IMR-90 (cell line): Measurements from ENCODE around the gene CDC26. TPM values are rescaled to one million over a fixed set of nuclear protein-coding genes. Genes with fewer than 3 reads are reported as not detected.

Experiments
- ATAC-seq: fragments of 200-7000 bp; cut with Tn5 transposase; 2 replicates; pipeline ENCODE4 v1.9.1; 2020; ENCODE audit warnings: low read depth, mild to moderate bottlenecking, moderate library complexity
- BruUV-seq: library from RNA; stranded (reverse); fragments of 400-500 nt; replicated peaks from 2 replicates; lab custom pipeline; 2021; lab: Mats Ljungman, UMichigan
- CTCF ChIA-PET: fragments of 300-600 bp; formaldehyde crosslinking; extraction: SDS; loops from one replicate; lab custom pipeline; 2021; ENCODE audit warnings: antibody characterized with exemption; lab: Yijun Ruan, JAX
- POLR2A ChIA-PET: fragments of 300-600 bp; sonication (Branson Sonifier 250); formaldehyde crosslinking; loops from one replicate; lab custom pipeline; 2022; ENCODE audit warnings: antibody characterized with exemption; ENCODE audit not compliant: unreplicated experiment; lab: Charles Lee
- DNase-seq: peaks from one replicate; pipeline ENCODE4 v3.0.0; 2013
- H2AFZ ChIP-seq: replicated peaks from 2 replicates; pipeline ENCODE3; 2013; ENCODE audit warnings: low read length, mild to moderate bottlenecking; ENCODE audit not compliant: poor library complexity
- H2AK5ac ChIP-seq: 2 replicates; pipeline ENCODE4 v1.6.1; 2013; ENCODE audit warnings: low read depth, low read length, inconsistent platforms
- H2AK9ac ChIP-seq: replicated peaks from 2 replicates; pipeline ENCODE3; 2013; ENCODE audit warnings: mild to moderate bottlenecking, low read depth, low read length, moderate library complexity; ENCODE audit not compliant: poor library complexity
- H2BK120ac ChIP-seq: 2 replicates; pipeline ENCODE4 v1.6.1; 2013; ENCODE audit warnings: low read depth, low read length, inconsistent platforms
- H2BK15ac ChIP-seq: 3 replicates; pipeline ENCODE4 v1.6.1; 2013; ENCODE audit warnings: low read depth, low read length, inconsistent platforms
- H2BK20ac ChIP-seq: 2 replicates; pipeline ENCODE4 v1.6.1; 2013; ENCODE audit warnings: low read depth, mild to moderate bottlenecking, inconsistent platforms, low read length, moderate library complexity
- H2BK5ac ChIP-seq: 2 replicates; pipeline ENCODE4 v1.6.1; 2013; ENCODE audit warnings: mild to moderate bottlenecking, low read depth, low read length, inconsistent platforms; ENCODE audit not compliant: poor library complexity, severe bottlenecking
- H3K14ac ChIP-seq: replicated peaks from 2 replicates; pipeline ENCODE4 v1.6.1; 2013; ENCODE audit warnings: low read depth, low read length, inconsistent platforms
- H3K18ac ChIP-seq: 2 replicates; pipeline ENCODE4 v1.6.1; 2013; ENCODE audit warnings: low read depth, low read length, control low read depth
- H3K23ac ChIP-seq: 2 replicates; pipeline ENCODE4 v1.6.1; 2013; ENCODE audit warnings: low read depth, low read length, inconsistent platforms
- H3K27ac ChIP-seq: 2 replicates; pipeline ENCODE4 v1.5.1; 2013; ENCODE audit warnings: mild to moderate bottlenecking, control low read depth, low read length; ENCODE audit not compliant: insufficient read depth
- H3K27me3 ChIP-seq: 2 replicates; pipeline ENCODE4 v1.6.1; 2013; ENCODE audit warnings: low read length; ENCODE audit not compliant: control insufficient read depth, insufficient read depth
- H3K36me3 ChIP-seq: 2 replicates; pipeline ENCODE4 v1.6.1; 2013; ENCODE audit warnings: low read length, mixed read lengths; ENCODE audit not compliant: control insufficient read depth, insufficient read depth
- H3K4ac ChIP-seq: 2 replicates; pipeline ENCODE4 v1.6.1; 2013; ENCODE audit warnings: low read depth, low read length, inconsistent platforms
- H3K4me1 ChIP-seq: 2 replicates; pipeline ENCODE4 v1.6.1; 2013; ENCODE audit warnings: low read length, mixed read lengths; ENCODE audit not compliant: control insufficient read depth, insufficient read depth
- H3K4me2 ChIP-seq: 2 replicates; pipeline ENCODE4 v1.6.1; 2013; ENCODE audit warnings: low read depth, mild to moderate bottlenecking, control low read depth, low read length, moderate library complexity
- H3K4me3 ChIP-seq: 2 replicates; pipeline ENCODE4 v1.5.1; 2013; ENCODE audit warnings: low read depth, mild to moderate bottlenecking, control low read depth, low read length, moderate library complexity; ENCODE audit not compliant: insufficient read depth
- H3K56ac ChIP-seq: 2 replicates; pipeline ENCODE4 v1.6.1; 2013; ENCODE audit warnings: low read length, inconsistent platforms; ENCODE audit not compliant: insufficient read depth; ENCODE audit errors: extremely low read depth
- H3K79me1 ChIP-seq, 2 experiments: 2 replicates each; pipeline ENCODE4 v1.6.1; 2013; ENCODE audit warnings: low read length in 2 of 2, inconsistent platforms in 1 of 2, low read depth in 1 of 2
- H3K9ac ChIP-seq: 2 replicates; pipeline ENCODE4 v1.6.1; 2013; ENCODE audit warnings: low read depth, low read length, control low read depth
- H3K9me1 ChIP-seq: 2 replicates; pipeline ENCODE4 v1.6.1; 2013; ENCODE audit warnings: low read length, inconsistent platforms; ENCODE audit not compliant: insufficient read depth
- H3K9me3 ChIP-seq: 2 replicates; pipeline ENCODE4 v1.6.1; 2013; ENCODE audit warnings: low read length; ENCODE audit not compliant: control insufficient read depth, insufficient read depth
- H4K20me1 ChIP-seq: 2 replicates; pipeline ENCODE4 v1.6.1; 2013; ENCODE audit warnings: low read length, inconsistent platforms; ENCODE audit not compliant: insufficient read depth
- H4K5ac ChIP-seq: 2 replicates; pipeline ENCODE4 v1.6.1; 2013; ENCODE audit warnings: mild to moderate bottlenecking, low read depth, low read length, control low read depth
- H4K8ac ChIP-seq, 2 experiments: 2 replicates each; pipeline ENCODE4 v1.6.1; 2013; ENCODE audit warnings: low read depth in 2 of 2, low read length in 2 of 2, control low read depth in 1 of 2, inconsistent platforms in 1 of 2
- H4K91ac ChIP-seq: 2 replicates; pipeline ENCODE4 v1.6.1; 2013; ENCODE audit warnings: low read depth, low read length, inconsistent platforms; ENCODE audit not compliant: insufficient read depth
- BHLHE40 ChIP-seq: fragments of 150-350 bp; IDR thresholded peaks from 2 replicates; pipeline ENCODE4 v1.6.1; 2016; ENCODE audit warnings: mild to moderate bottlenecking, low read depth, low read length
- CEBPB ChIP-seq: IDR thresholded peaks from 2 replicates; pipeline ENCODE4 v1.6.1; 2012; ENCODE audit warnings: low read depth, low read length, improper control_type of control experiment
- CHD1 ChIP-seq: IDR thresholded peaks from 2 replicates; pipeline ENCODE4 v1.6.1; 2012; ENCODE audit warnings: low read depth, low read length, improper control_type of control experiment
- FOS ChIP-seq: fragments of 150-350 bp; IDR thresholded peaks from 2 replicates; pipeline ENCODE4 v1.6.1; 2016; ENCODE audit warnings: low read depth, low read length
- MAFK ChIP-seq: IDR thresholded peaks from 2 replicates; pipeline ENCODE4 v1.6.1; 2012; ENCODE audit warnings: low read depth, low read length, improper control_type of control experiment
- MAZ ChIP-seq: IDR thresholded peaks from 2 replicates; pipeline ENCODE4 v1.6.1; 2012; ENCODE audit warnings: low read depth, mild to moderate bottlenecking, low read length, improper control_type of control experiment, moderate library complexity, borderline replicate concordance
- MXI1 ChIP-seq: IDR thresholded peaks from 2 replicates; pipeline ENCODE4 v1.6.1; 2012; ENCODE audit warnings: low read depth, mild to moderate bottlenecking, low read length, moderate library complexity, borderline replicate concordance
- NFE2L2 ChIP-seq: fragments of 150-350 bp; IDR thresholded peaks from 2 replicates; pipeline ENCODE4 v1.6.1; 2016; ENCODE audit warnings: low read depth, mild to moderate bottlenecking, low read length
- POLR2A ChIP-seq: IDR thresholded peaks from 2 replicates; pipeline ENCODE4 v1.6.1; 2012; ENCODE audit warnings: mild to moderate bottlenecking, low read depth, low read length
- RAD21 ChIP-seq: IDR thresholded peaks from 2 replicates; pipeline ENCODE4 v1.6.1; 2012; ENCODE audit warnings: low read length, improper control_type of control experiment
- RCOR1 ChIP-seq: IDR thresholded peaks from 2 replicates; pipeline ENCODE4 v1.6.1; 2012; ENCODE audit warnings: mild to moderate bottlenecking, low read length, improper control_type of control experiment; ENCODE audit not compliant: insufficient replicate concordance
- RFX5 ChIP-seq: IDR thresholded peaks from 2 replicates; pipeline ENCODE4 v1.8.0; 2012; ENCODE audit warnings: low read depth, mild to moderate bottlenecking, low read length, moderate library complexity
- SMC3 ChIP-seq: fragments of 150-350 bp; IDR thresholded peaks from 2 replicates; pipeline ENCODE4 v1.6.1; 2016; ENCODE audit warnings: low read depth, mild to moderate bottlenecking, antibody characterized with exemption, low read length, moderate library complexity
- WGBS, 2 experiments: methylation state at CpG; one replicate each; pipeline versions ENCODE4 v1.1.5 to v1.1.7; 2013; ENCODE audit warnings: missing lambda C conversion rate in 2 of 2; ENCODE audit not compliant: insufficient read length in 1 of 2; ENCODE audit errors: extremely low coverage in 2 of 2; 5-methylcytosine and 5-hydroxymethylcytosine counted together
- dilution Hi-C: fragments of 300-500 bp; cut with HindIII; formaldehyde crosslinking; loops from one replicate; pipeline ENCODE4 v1.14.3; 2018; ENCODE audit warnings: low sequenced_read_pairs; ENCODE audit not compliant: unreplicated experiment
- in situ Hi-C: fragments of 300-500 bp; cut with MboI; formaldehyde crosslinking; loops from 3 replicates; pipeline ENCODE4 v1.14.3; 2019; ENCODE audit warnings: low sequenced_read_pairs, inconsistent platforms, mixed read lengths
- intact Hi-C: fragments of 100-400 bp; cut with micrococcal nuclease; formaldehyde crosslinking; loops from 2 replicates; pipeline ENCODE4 v1.10.0; 2022
- polyA plus RNA-seq, 3 experiments: library from polyadenylated mRNA; depleted of rRNA; stranded (reverse); fragments of >200 nt; gene quantifications; 2 replicates each; pipeline ENCODE4 v1.2.3, GENCODE V29; 2012; ENCODE audit warnings: low replicate concordance in 1 of 3
- total RNA-seq: library from RNA; depleted of rRNA; stranded (reverse); fragments of >200 nt; gene quantifications from 2 replicates; pipeline ENCODE4 v1.2.3, GENCODE V29; 2012
- TF ChIP-seq, protein P1 (sequence below): fragments of 150-350 bp; IDR thresholded peaks from 2 replicates; pipeline ENCODE4 v1.6.1; 2017; ENCODE audit warnings: mild to moderate bottlenecking, antibody characterized with exemption, low read length, low read depth
- TF ChIP-seq, protein P2 (sequence below): conservative IDR thresholded peaks from 2 replicates; pipeline ENCODE4 v1.5.1; 2012; ENCODE audit warnings: mild to moderate bottlenecking, low read depth, low read length, improper control_type of control experiment
- TF ChIP-seq, protein P3 (sequence below): fragments of 150-350 bp; IDR thresholded peaks from 2 replicates; pipeline ENCODE4 v1.6.1; 2016; ENCODE audit warnings: low read depth, mild to moderate bottlenecking, low read length, moderate library complexity, borderline replicate concordance

Gene CDC26
- total and polyA plus RNA-seq, 2 of the 4 experiments (the other 2 are of a cell fraction) = 16.5 to 32.7 TPM

DNA sequence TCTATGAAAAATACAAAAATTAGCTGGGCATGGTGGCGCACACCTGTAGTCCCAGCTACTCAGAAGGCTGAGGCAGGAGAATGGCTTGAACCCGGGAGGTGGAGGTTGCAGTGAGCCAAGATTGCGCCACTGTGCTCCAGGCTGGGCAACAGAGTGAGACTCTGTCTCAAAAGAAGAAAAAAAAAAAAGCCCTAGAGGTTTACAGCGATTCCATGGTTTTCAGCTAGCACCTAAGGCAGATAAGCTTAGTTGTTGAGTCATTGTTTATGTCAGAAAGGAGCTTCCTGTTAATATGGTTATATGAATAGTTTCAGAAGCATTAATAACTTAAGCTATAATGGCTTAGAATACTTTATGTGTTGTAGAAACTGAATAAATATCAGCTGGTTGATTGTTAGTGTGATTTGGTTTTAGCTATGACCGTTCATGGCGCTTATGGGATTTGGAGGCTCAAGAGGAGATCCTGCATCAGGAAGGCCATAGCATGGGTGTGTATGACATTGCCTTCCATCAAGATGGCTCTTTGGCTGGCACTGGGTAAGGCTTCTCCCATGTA, 14.8 kb upstream of the CDC26 start:
- Histone ChIP-seq H3K56ac (no peak overlapping the region), H3K27ac (no peak overlapping the region), H4K8ac (no peak overlapping the region), H2BK120ac (no peak overlapping the region), H2AFZ (peak overlapping the region; percentile 68), H2AK5ac (no peak overlapping the region), H2BK20ac (no peak overlapping the region), H3K36me3 (peaks cover 49% of the 10 kb centered on the region), H3K79me1 (peaks cover 0 to 5% of the 10 kb centered on the region in 2 experiments; a peak in 2 of 4 replicates), H3K9ac (no peak overlapping the region), H3K23ac (no peak overlapping the region), H3K14ac (no peak overlapping the region), H3K27me3 (no peaks in the 10 kb centered on the region), H3K9me1 (peaks cover 5% of the 10 kb centered on the region), H3K4me2 (no peak overlapping the region), H2BK15ac (no peak overlapping the region), H4K91ac (no peak overlapping the region), H4K5ac (no peak overlapping the region), H2AK9ac (no peak overlapping the region), H4K20me1 (peaks cover 6% of the 10 kb centered on the region; the same call in 1 of the 2 replicates), H2BK5ac (no peak overlapping the region), H3K9me3 (no peaks in the 10 kb centered on the region), H3K18ac (no peak overlapping the region), H3K4me3 (no peak overlapping the region), H3K4ac (no peak overlapping the region), H3K4me1 (peaks cover 3% of the 10 kb centered on the region; the same call in 1 of the 2 replicates)
- intact Hi-C loops (no loop called here), in situ Hi-C loops (no loop called here), dilution Hi-C loops (no loop called here)
- ChIA-PET POLR2A (no interaction called here), CTCF (interaction anchor here (0.9 kb wide), 1 partner anchor 9 kb away, joined by 3 read pairs; no protein-coding TSS in a partner anchor)
- no TSS peak for BruUV-seq
- WGBS, 2 experiments = 100% methylated on average over 1 of the region's 6 CpGs; no CpG with 5 or more reads in 1 of the 2 experiments
- DNase-seq (peak; percentile 44), ATAC-seq (0 out of 2 replicates have a peak, but pooled peaks have one; percentile 37)
- TF ChIP-seq RAD21 = no peak
- no peak for TF ChIP-seq SMC3
- TF ChIP-seq POLR2A = no peak
- TF ChIP-seq NFE2L2 = no peak
- TF ChIP-seq, protein P1, sequence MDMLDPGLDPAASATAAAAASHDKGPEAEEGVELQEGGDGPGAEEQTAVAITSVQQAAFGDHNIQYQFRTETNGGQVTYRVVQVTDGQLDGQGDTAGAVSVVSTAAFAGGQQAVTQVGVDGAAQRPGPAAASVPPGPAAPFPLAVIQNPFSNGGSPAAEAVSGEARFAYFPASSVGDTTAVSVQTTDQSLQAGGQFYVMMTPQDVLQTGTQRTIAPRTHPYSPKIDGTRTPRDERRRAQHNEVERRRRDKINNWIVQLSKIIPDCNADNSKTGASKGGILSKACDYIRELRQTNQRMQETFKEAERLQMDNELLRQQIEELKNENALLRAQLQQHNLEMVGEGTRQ = no peak
- no peak for TF ChIP-seq RFX5
- no peak for TF ChIP-seq MAZ
- no peak for TF ChIP-seq CEBPB
- no peak for TF ChIP-seq FOS
- TF ChIP-seq, protein P2, sequence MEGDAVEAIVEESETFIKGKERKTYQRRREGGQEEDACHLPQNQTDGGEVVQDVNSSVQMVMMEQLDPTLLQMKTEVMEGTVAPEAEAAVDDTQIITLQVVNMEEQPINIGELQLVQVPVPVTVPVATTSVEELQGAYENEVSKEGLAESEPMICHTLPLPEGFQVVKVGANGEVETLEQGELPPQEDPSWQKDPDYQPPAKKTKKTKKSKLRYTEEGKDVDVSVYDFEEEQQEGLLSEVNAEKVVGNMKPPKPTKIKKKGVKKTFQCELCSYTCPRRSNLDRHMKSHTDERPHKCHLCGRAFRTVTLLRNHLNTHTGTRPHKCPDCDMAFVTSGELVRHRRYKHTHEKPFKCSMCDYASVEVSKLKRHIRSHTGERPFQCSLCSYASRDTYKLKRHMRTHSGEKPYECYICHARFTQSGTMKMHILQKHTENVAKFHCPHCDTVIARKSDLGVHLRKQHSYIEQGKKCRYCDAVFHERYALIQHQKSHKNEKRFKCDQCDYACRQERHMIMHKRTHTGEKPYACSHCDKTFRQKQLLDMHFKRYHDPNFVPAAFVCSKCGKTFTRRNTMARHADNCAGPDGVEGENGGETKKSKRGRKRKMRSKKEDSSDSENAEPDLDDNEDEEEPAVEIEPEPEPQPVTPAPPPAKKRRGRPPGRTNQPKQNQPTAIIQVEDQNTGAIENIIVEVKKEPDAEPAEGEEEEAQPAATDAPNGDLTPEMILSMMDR = no peak
- TF ChIP-seq, protein P3, sequence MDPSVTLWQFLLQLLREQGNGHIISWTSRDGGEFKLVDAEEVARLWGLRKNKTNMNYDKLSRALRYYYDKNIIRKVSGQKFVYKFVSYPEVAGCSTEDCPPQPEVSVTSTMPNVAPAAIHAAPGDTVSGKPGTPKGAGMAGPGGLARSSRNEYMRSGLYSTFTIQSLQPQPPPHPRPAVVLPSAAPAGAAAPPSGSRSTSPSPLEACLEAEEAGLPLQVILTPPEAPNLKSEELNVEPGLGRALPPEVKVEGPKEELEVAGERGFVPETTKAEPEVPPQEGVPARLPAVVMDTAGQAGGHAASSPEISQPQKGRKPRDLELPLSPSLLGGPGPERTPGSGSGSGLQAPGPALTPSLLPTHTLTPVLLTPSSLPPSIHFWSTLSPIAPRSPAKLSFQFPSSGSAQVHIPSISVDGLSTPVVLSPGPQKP = no peak
- no peak for TF ChIP-seq RCOR1
- TF ChIP-seq BHLHE40 = no peak
- no peak for TF ChIP-seq MAFK
- TF ChIP-seq MXI1 = no peak
- TF ChIP-seq CHD1 = no peak
